H1 (cell line): Measurements from ENCODE around the gene PPOX. TPM values are rescaled to one million over a fixed set of nuclear protein-coding genes. Genes with fewer than 3 reads are reported as not detected.

ENCODE experiments used
- ASH2L ChIP-seq: fragments of 200-600, 300-600 bp; sonication (generic); IDR thresholded peaks from one replicate; pipeline ENCODE4 v1.7.1; 2017; ENCODE audit warnings: low read length
- CBX8 ChIP-seq: fragments of 300-800, 300-1000 bp; sonication (generic); IDR thresholded peaks from 2 replicates; pipeline ENCODE4 v1.7.1; 2016; ENCODE audit warnings: low read depth, low read length, borderline replicate concordance
- CREB1 ChIP-seq: IDR thresholded peaks from 2 replicates; pipeline ENCODE4 v1.6.1; 2012; ENCODE audit warnings: inconsistent platforms
- EGR1 ChIP-seq: IDR thresholded peaks from 2 replicates; pipeline ENCODE4 v1.6.1; 2011; ENCODE audit warnings: low read depth, low read length, borderline replicate concordance
- KDM1A ChIP-seq: fragments of 200-600, 300-600 bp; sonication (generic); IDR thresholded peaks from 2 replicates; pipeline ENCODE4 v1.7.1; 2016; ENCODE audit warnings: mild to moderate bottlenecking, low read length, borderline replicate concordance
- POLR2AphosphoS5 ChIP-seq: IDR thresholded peaks from 2 replicates; pipeline ENCODE4 v1.6.1; 2011; ENCODE audit warnings: low read depth, low read length
- SAP30 ChIP-seq: fragments of 300-600 bp; sonication (generic); IDR thresholded peaks from 2 replicates; pipeline ENCODE4 v1.7.1; 2012; ENCODE audit warnings: low read length, moderate library complexity, mild to moderate bottlenecking, inconsistent platforms; ENCODE audit not compliant: insufficient read depth, insufficient replicate concordance
- polyA plus RNA-seq, 7 experiments: library from polyadenylated mRNA; depleted of rRNA in 3 of 7; stranded (reverse) in 5 of 7; unstranded in 2 of 7; fragments of >200 nt in 5 of 7; fragments of 200-250 nt in 2 of 7; gene quantifications; 1 replicate in 5 of 7; 2 replicates in 1 of 7; 4 replicates in 1 of 7; pipeline versions ENCODE4 v1.2.1 to v1.2.3, GENCODE V29; 2011 to 2013; ENCODE audit warnings: missing spikeins in 2 of 7, mixed read lengths in 2 of 7
- total RNA-seq: library from RNA; stranded (reverse); fragmentation: NEBNext Ultra II Directional; extraction: Animal tissue kit (Norgen Biotek cat#: 25700); gene quantifications from 2 replicates; pipeline ENCODE4 v1.2.1, GENCODE V29; 2021
- TF ChIP-seq, protein P1 (sequence below), 3 experiments: IDR thresholded peaks; 1 replicate in 2 of 3; 2 replicates in 1 of 3; pipeline versions ENCODE4 v1.5.1 to v1.6.1; 2011; ENCODE audit warnings: low read length in 3 of 3, mild to moderate bottlenecking in 3 of 3, inconsistent platforms in 2 of 3, low read depth in 1 of 3, moderate library complexity in 1 of 3; ENCODE audit not compliant: insufficient read depth in 1 of 3; ENCODE audit errors: control extremely low read depth in 1 of 3

The PPOX gene
- total and polyA plus RNA-seq, 2 of the 8 experiments (the other 6 are each of a cell fraction or from before 2014, with no cell fraction given): 39.4 to 40.4 TPM

DNA sequence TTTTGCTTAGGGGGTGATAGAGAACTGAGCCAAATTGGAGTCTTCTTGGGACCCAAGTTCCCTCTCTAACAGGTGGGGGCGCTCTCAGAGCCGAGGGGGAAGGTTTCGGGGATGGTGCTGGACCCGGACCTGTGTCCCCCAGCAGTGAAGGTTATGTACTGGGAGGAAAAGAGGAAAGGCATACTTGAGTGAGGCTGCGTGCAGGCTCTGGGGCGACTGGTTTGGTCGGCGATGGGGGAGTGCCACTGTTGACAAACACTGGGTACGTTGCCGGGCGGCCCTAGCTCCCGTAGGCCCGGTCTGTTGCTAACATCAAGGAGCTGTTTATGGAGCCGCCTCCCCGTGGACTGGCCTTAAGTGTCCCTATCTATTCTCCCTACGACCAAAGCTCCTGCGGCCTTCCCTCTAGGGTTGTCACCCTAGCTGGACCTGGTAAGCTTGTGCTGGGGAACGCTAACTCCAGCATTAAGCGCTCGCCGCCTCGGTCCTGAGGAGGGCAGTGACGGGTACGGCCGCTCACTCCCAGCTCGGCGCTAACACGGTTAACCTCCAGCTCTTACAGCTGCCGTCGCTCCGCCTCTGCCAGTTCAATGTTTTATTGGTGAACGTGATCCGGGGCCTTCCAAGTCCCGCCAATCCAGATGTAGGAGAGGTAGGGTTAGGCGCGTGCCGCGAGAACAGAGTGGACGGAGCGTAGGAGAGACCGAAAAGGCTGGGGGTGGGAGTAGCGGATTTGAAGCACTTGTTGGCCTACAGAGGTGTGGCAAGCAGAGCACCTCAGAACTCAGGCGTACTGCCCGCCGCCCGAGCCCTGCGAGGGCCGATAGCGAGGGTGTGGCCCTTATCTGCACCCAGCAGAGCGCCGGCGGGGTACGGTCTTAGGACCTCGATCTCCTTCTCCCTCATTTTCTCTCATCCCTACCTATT is at the start of gene PPOX (continued):
- TF ChIP-seq, protein P1, sequence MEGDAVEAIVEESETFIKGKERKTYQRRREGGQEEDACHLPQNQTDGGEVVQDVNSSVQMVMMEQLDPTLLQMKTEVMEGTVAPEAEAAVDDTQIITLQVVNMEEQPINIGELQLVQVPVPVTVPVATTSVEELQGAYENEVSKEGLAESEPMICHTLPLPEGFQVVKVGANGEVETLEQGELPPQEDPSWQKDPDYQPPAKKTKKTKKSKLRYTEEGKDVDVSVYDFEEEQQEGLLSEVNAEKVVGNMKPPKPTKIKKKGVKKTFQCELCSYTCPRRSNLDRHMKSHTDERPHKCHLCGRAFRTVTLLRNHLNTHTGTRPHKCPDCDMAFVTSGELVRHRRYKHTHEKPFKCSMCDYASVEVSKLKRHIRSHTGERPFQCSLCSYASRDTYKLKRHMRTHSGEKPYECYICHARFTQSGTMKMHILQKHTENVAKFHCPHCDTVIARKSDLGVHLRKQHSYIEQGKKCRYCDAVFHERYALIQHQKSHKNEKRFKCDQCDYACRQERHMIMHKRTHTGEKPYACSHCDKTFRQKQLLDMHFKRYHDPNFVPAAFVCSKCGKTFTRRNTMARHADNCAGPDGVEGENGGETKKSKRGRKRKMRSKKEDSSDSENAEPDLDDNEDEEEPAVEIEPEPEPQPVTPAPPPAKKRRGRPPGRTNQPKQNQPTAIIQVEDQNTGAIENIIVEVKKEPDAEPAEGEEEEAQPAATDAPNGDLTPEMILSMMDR (IDR thresholded peaks at IDR 0.05; ENCODE audit: control extremely low read depth in 1 of 3, insufficient read depth in 1 of 3, low read depth in 1 of 3, low read length in 3 of 3): peak; percentile 45 to 55 (median 50)
- peak; percentile 58 for TF ChIP-seq SAP30
- no peak for TF ChIP-seq KDM1A
- TF ChIP-seq CREB1: peak; percentile 56
- peak; percentile 76 for TF ChIP-seq ASH2L
- TF ChIP-seq POLR2AphosphoS5: peak; percentile 75
- no peak for TF ChIP-seq CBX8
- no peak for TF ChIP-seq EGR1
